GM12891 (cell line): Measurements from ENCODE around the gene SENP3.

ENCODE experiments used
- POLR2AphosphoS5 ChIP-seq: IDR thresholded peaks from 2 replicates; pipeline ENCODE4 v1.6.1; 2011; ENCODE audit warnings: low read depth, low read length, control low read depth
- POU2F2 ChIP-seq: IDR thresholded peaks from 2 replicates; pipeline ENCODE4 v1.6.1; 2011; ENCODE audit warnings: low read depth, mild to moderate bottlenecking, control low read depth, low read length, moderate library complexity
- TAF1 ChIP-seq: IDR thresholded peaks from 2 replicates; pipeline ENCODE4 v1.6.1; 2011; ENCODE audit warnings: low read depth, low read length, control low read depth

- TF ChIP-seq POLR2AphosphoS5, result no peak
- no peak for TF ChIP-seq TAF1
- no peak for TF ChIP-seq POU2F2
These were observed 9.1 kb upstream of the SENP3 start for GRCh38 chr17:7552621-7553051.
